DND-41 (cell line): ENCODE data around the gene ASB18.

Source experiments
- CTCF ChIP-seq: IDR thresholded peaks from 2 replicates; pipeline ENCODE4 v1.5.1; 2012; ENCODE audit warnings: borderline replicate concordance, low read length, moderate library complexity, mild to moderate bottlenecking; ENCODE audit not compliant: poor library complexity, severe bottlenecking; ENCODE audit errors: extremely low read depth
- EZH2 ChIP-seq: IDR thresholded peaks from 3 replicates; pipeline ENCODE4 v1.6.1; 2012; ENCODE audit warnings: borderline replicate concordance, low read depth, mild to moderate bottlenecking, moderate library complexity, low read length, inconsistent platforms; ENCODE audit not compliant: severe bottlenecking

- no peak for TF ChIP-seq CTCF
- no peak for TF ChIP-seq EZH2
Observed at GRCh38 chr2:236294647-236295046, 30.4 kb upstream of the ASB18 start.
